BJ (cell line): ENCODE results near the gene CERS6. TPM values are rescaled to one million over a fixed set of nuclear protein-coding genes. Genes with fewer than 3 reads are reported as not detected.

Source experiments
- CTCF ChIA-PET: fragments of 350-600 bp; formaldehyde crosslinking; extraction: SDS; loops from one replicate; lab custom pipeline; 2021; ENCODE audit warnings: antibody characterized with exemption, inconsistent platforms; lab: Yijun Ruan, JAX
- POLR2A ChIA-PET: fragments of 300-600 bp; sonication (Branson Sonifier 250); formaldehyde crosslinking; extraction: SDS; loops from one replicate; lab custom pipeline; 2021; ENCODE audit warnings: antibody characterized with exemption; lab: Charles Lee
- DNase-seq: peaks from one replicate; pipeline ENCODE4 v3.0.0-alpha.2; 2011; ENCODE audit warnings: low read depth
- H3K27me3 ChIP-seq: 2 replicates; pipeline ENCODE4 v1.6.0; 2011; ENCODE audit warnings: low read length; ENCODE audit not compliant: control insufficient read depth, insufficient read depth
- H3K36me3 ChIP-seq: 2 replicates; pipeline ENCODE4 v1.5.1; 2011; ENCODE audit warnings: low read length; ENCODE audit not compliant: control insufficient read depth, insufficient read depth
- H3K4me3 ChIP-seq: 2 replicates; pipeline ENCODE4 v1.5.1; 2011; ENCODE audit warnings: low read depth, mild to moderate bottlenecking, control low read depth, low read length
- polyA plus RNA-seq: library from polyadenylated mRNA; depleted of rRNA; stranded (reverse); fragments of >200 nt; gene quantifications from 2 replicates; pipeline ENCODE4 v1.2.3, GENCODE V29; 2011
- TF ChIP-seq, protein P1 (sequence below): IDR thresholded peaks from 2 replicates; pipeline ENCODE4 v1.5.1; 2011; ENCODE audit warnings: low read depth, mild to moderate bottlenecking, control low read depth, inconsistent platforms, low read length, moderate library complexity; ENCODE audit not compliant: insufficient read depth

CERS6 gene
- polyA plus RNA-seq, 1 experiment = 1.6 TPM

DNA sequence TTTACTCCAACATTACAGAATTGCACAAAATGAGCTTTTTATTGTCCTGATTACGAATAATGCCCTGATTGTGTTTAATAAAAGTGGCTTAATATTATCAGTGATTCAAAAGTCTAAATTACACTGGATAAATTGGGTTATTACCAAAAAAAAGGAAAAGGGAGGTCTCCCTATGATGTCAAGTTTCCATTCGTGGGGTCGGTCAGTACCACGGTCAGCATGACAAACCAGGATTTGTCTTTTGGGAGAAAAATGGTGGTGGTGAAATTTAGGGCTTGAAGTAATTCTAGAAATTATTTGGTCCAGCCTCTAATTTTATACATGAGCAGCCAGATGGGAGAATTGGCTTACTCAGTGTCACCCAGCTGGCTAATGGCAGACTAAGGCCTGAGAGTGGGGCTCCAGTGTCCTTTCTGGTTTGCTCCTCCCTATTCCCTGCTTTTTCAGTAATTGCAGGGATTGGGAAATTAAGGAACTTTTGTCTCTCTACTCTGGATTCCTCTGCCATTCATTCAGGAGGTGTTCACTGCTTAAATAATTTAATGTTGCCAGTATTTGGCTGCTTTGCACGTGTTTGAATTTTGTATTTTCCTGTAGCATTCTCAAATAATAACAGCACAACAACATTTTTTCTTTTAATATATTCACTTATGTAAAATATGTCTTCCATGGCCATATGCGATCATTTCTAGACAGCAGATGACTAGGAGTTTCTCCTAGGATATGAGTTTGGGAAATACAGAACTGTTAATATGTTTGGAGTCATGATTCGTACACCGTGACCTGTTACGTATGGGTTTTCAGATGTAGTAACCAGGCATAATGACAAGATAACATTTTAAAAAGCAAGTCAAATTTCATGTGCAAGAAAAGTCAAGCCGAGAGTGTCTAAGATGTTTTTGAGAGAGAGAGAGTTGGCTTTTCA lies 217.5 kb downstream of the CERS6 start:
- Histone ChIP-seq H3K27me3 (no peaks in the 10 kb centered on the region), H3K4me3 (no peak overlapping the region), H3K36me3 (no peaks in the 10 kb centered on the region)
- DNase-seq = no peak
- TF ChIP-seq, protein P1, sequence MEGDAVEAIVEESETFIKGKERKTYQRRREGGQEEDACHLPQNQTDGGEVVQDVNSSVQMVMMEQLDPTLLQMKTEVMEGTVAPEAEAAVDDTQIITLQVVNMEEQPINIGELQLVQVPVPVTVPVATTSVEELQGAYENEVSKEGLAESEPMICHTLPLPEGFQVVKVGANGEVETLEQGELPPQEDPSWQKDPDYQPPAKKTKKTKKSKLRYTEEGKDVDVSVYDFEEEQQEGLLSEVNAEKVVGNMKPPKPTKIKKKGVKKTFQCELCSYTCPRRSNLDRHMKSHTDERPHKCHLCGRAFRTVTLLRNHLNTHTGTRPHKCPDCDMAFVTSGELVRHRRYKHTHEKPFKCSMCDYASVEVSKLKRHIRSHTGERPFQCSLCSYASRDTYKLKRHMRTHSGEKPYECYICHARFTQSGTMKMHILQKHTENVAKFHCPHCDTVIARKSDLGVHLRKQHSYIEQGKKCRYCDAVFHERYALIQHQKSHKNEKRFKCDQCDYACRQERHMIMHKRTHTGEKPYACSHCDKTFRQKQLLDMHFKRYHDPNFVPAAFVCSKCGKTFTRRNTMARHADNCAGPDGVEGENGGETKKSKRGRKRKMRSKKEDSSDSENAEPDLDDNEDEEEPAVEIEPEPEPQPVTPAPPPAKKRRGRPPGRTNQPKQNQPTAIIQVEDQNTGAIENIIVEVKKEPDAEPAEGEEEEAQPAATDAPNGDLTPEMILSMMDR = no peak
- ChIA-PET POLR2A (interaction anchor here (0.6 kb wide), 1 partner anchor 18 kb away, joined by 3 read pairs; no protein-coding TSS in a partner anchor), CTCF (interaction anchor here (1.3 kb wide), 1 partner anchor 13 kb away, joined by 5 read pairs; no protein-coding TSS in a partner anchor)

DNA sequence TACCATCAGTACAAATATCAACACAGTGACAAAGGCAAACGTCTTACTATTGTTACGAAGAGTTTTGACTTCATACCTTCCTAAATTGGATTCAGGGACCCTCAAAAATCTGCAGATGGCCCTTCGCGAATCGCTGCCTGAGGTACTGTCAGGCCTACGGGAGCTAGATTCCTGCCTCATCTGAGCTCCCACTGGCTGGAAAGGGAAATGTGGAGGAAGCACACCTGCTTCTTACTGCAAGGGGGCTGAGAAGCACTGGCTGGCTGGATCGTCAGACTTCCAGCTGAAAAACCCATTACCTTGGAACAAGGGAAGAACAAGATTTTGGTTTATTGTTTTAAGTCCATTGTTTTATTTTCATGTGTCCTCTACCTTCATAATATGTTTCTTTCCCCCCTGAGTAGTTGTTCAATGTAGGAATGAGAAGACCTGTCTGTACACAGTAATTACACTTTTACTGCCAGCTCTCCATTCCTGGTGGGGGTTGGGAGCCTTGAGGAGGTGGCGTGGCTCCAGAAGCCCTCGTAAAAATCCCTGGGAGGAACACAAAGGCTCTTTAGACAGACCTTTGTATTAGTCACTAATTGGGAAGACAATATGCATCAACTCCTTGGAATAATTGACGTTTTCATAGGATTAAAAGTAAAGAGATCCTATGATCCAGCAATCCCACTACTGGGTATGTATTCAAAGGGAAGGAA lies 222.2 kb downstream of the CERS6 start:
- TF ChIP-seq, protein P1 = no peak
- H3K27me3 ChIP-seq = no peaks in the 10 kb centered on the region
- ChIA-PET POLR2A (no interaction called here), CTCF (no interaction called here)
- no peaks in the 10 kb centered on the region for H3K36me3 ChIP-seq
- DNase-seq = no peak
- no peak overlapping the region for H3K4me3 ChIP-seq

DNA sequence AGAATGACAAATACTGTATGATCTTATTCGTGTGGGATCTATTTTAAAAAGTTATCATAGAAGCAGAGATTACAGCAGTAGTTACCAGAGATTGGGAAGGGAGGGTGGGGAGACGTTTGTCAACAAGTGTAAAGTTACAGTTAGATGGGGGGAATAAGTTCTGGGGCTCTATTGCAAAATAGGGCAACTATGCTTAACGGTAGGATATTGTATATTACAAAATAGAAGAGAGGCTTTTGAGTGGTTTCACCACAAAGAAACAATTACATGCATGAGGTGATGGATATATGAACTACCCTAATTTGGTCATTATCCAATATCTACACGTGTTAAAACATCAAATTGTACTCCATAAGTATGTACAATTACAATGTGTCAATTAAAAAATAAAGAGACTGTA lies 223.0 kb downstream of the CERS6 start:
- Histone ChIP-seq H3K27me3 (no peaks in the 10 kb centered on the region), H3K36me3 (no peaks in the 10 kb centered on the region), H3K4me3 (no peak overlapping the region)
- DNase-seq = no peak
- CTCF ChIA-PET = no interaction called here
- POLR2A ChIA-PET = no interaction called here
- TF ChIP-seq, protein P1 = no peak

DNA sequence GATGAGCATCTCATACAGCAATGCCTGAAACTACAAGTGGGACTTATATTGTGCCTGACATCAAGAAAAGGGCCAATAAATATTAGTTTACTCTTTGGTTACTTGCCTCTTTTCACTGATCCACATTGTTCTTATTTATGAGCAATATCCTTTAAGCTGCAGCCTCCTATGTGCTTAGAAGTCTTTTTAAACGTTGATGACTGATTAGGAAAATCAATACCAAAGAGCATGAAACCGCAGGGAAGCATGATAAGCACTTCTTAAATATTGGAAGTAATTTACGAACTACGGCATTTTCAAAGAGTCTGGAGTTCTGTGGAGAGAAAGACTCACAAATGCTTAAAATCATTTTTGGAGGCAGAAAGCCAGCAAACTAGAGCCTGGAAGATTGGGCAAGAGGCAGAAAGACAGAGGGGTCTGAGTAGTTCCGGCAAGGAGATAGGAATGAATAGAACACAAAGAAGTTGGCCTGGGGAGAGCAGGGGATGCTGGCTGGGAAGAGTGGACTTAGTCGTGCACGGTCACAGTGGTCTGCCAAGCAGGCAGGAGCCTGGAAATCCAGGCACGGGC lies 223.8 kb downstream of the CERS6 start:
- POLR2A ChIA-PET = no interaction called here

More for the DNA sequence above, 223.8 kb downstream of the CERS6 start:
- DNase-seq = no peak
- H3K27me3 ChIP-seq = no peaks in the 10 kb centered on the region
- H3K36me3 ChIP-seq = no peaks in the 10 kb centered on the region
- CTCF ChIA-PET = interaction anchor here (1.2 to 1.7 kb wide), 2 partner anchors 18 to 333 kb away, joined by 3 to 4 read pairs; no protein-coding TSS in a partner anchor
- no peak overlapping the region for H3K4me3 ChIP-seq
- TF ChIP-seq, protein P1 = no peak
